DMS114 treated with DMSO at 0.1 percent for 48 hours (cell line): ENCODE measurements around the gene C1orf210.

Experiments
- DNase-seq: peaks from one replicate; lab custom pipeline; 2025; ENCODE audit not compliant: unreplicated experiment; lab: John Stamatoyannopoulos, UW

Gene C1orf210

GRCh38 chr1:43312663-43313515, 27.5 kb upstream of the C1orf210 start:
- DNase-seq = no peak

- DNase-seq = no peak
Measured at GRCh38 chr1:43312212-43312623, 26.8 kb upstream of the C1orf210 start.

GRCh38 chr1:43311521-43311920, 26.1 kb upstream of the C1orf210 start:
- DNase-seq = no peak

- no peak for DNase-seq
Measured at GRCh38 chr1:43309405-43310025, 24.1 kb upstream of the C1orf210 start.

- DNase-seq = no peak
Measured at GRCh38 chr1:43308635-43309404, 23.4 kb upstream of the C1orf210 start.

GRCh38 chr1:43307458-43308158, 22.2 kb upstream of the C1orf210 start:
- DNase-seq = no peak

- no peak for DNase-seq
Measured at GRCh38 chr1:43306688-43307457, 21.5 kb upstream of the C1orf210 start.

GRCh38 chr1:43305926-43306687, 20.7 kb upstream of the C1orf210 start:
- no peak for DNase-seq

- DNase-seq = no peak
Measured at GRCh38 chr1:43305461-43305860, 20.1 kb upstream of the C1orf210 start.

GRCh38 chr1:43304771-43305300, 19.5 kb upstream of the C1orf210 start:
- DNase-seq = no peak

GRCh38 chr1:43304314-43304681, 18.9 kb upstream of the C1orf210 start:
- DNase-seq = no peak

GRCh38 chr1:43303471-43304313, 18.3 kb upstream of the C1orf210 start:
- no peak for DNase-seq

GRCh38 chr1:43302721-43303470, 17.5 kb upstream of the C1orf210 start:
- DNase-seq = no peak

- DNase-seq = no peak
Measured at GRCh38 chr1:43302201-43302600, 16.8 kb upstream of the C1orf210 start.

- DNase-seq = no peak
Measured at GRCh38 chr1:43300378-43301094, 15.2 kb upstream of the C1orf210 start, which contains the start of gene TIE1. TSS of gene TIE1 (plus strand) at chr1:43300982. CDS start at chr1:43301072, 90 bp downstream.

- DNase-seq = no peak
Measured at GRCh38 chr1:43299101-43299500, 13.7 kb upstream of the C1orf210 start.

GRCh38 chr1:43298055-43298454, 12.7 kb upstream of the C1orf210 start:
- no peak for DNase-seq
